Kidney (tissue), 14 donors: Measurements from ENCODE around the gene PRKN. TPM values are rescaled to one million over a fixed set of nuclear protein-coding genes. Genes with fewer than 3 reads are reported as not detected.

ENCODE experiments used
- DNase-seq, 5 donors: peaks; one replicate each; pipeline ENCODE4 v3.0.0-alpha.2; 2013 to 2020
- FAIRE-seq: peaks from 2 replicates; lab custom pipeline; 2012; peaks lifted over from hg19 to GRCh38; lab: Jason Lieb, UNC
- H3K27ac ChIP-seq, 2 donors: one replicate each; pipeline ENCODE4 v1.7.0; 2013; ENCODE audit warnings: low read depth in 2 of 2, low read length in 2 of 2, inconsistent platforms in 1 of 2
- H3K27me3 ChIP-seq: one replicate; pipeline ENCODE4 v1.7.1; 2013; ENCODE audit warnings: low read length, inconsistent platforms; ENCODE audit not compliant: control insufficient read depth, insufficient read depth
- H3K36me3 ChIP-seq, 3 donors: one replicate each; pipeline versions ENCODE4 v1.7.0 to v1.7.1; 2013; ENCODE audit warnings: low read length in 3 of 3, control low read depth in 1 of 3, inconsistent platforms in 1 of 3; ENCODE audit not compliant: insufficient read depth in 3 of 3, control insufficient read depth in 2 of 3
- H3K4me1 ChIP-seq, 3 donors: one replicate each; pipeline versions ENCODE4 v1.7.0 to v1.7.1; 2013; ENCODE audit warnings: low read length in 3 of 3, inconsistent platforms in 1 of 3, low read depth in 1 of 3; ENCODE audit not compliant: control insufficient read depth in 2 of 3, insufficient read depth in 2 of 3
- H3K4me3 ChIP-seq, 3 donors: one replicate each; pipeline versions ENCODE4 v1.7.0 to v1.8.1; 2013; ENCODE audit warnings: low read length in 3 of 3, control low read depth in 1 of 3, inconsistent platforms in 1 of 3
- H3K9ac ChIP-seq, 3 donors: one replicate each; pipeline versions ENCODE4 v1.7.0 to v1.7.1; 2013; ENCODE audit warnings: low read length in 3 of 3, control low read depth in 1 of 3, inconsistent platforms in 1 of 3
- H3K9me3 ChIP-seq, 3 donors: one replicate each; pipeline versions ENCODE4 v1.7.0 to v1.7.1; 2013; ENCODE audit warnings: low read length in 3 of 3, control low read depth in 1 of 3, inconsistent platforms in 1 of 3; ENCODE audit not compliant: control insufficient read depth in 2 of 3, insufficient read depth in 1 of 3
- intact Hi-C: fragments of 100-400 bp; cut with DNase I; formaldehyde crosslinking; loops from one replicate; pipeline ENCODE4 v1.11.1; 2022
- polyA plus RNA-seq: library from polyadenylated mRNA; stranded (reverse); fragments of 350-450 nt; fragmentation: Illumina TruSeq; extraction: RNeasy Lipid Tissue Mini Kit (QIAGEN cat#74804); gene quantifications from one replicate; pipeline ENCODE4 v1.2.3, GENCODE V29; 2014; ENCODE audit warnings: low read depth, low replicate concordance; ENCODE audit not compliant: insufficient read depth
- total RNA-seq: library from RNA; stranded (reverse); fragmentation: NEBNext Ultra II Directional; extraction: Animal tissue kit (Norgen Biotek cat#: 25700); gene quantifications from one replicate; pipeline ENCODE4 v1.2.1, GENCODE V29; 2021
- TF ChIP-seq, protein P1 (sequence below): IDR thresholded peaks from 3 replicates; pipeline ENCODE4 v1.5.1; 2012; ENCODE audit warnings: mild to moderate bottlenecking, moderate library complexity, borderline replicate concordance; ENCODE audit not compliant: insufficient read depth; ENCODE audit errors: extremely low read depth
- donor health status: control.
- donor health status: control.
- donor health status: control.
- donor health status: control.
- donor health status: control.
- donor health status: DM: yes; HTN: yes; CAD: no.
- donor health status: Normal renal cell carcinoma (clear cell type).

Gene PRKN
- total and polyA plus RNA-seq, 2 donors from 2014 or later: 8.6 to 10.4 TPM

DNA sequence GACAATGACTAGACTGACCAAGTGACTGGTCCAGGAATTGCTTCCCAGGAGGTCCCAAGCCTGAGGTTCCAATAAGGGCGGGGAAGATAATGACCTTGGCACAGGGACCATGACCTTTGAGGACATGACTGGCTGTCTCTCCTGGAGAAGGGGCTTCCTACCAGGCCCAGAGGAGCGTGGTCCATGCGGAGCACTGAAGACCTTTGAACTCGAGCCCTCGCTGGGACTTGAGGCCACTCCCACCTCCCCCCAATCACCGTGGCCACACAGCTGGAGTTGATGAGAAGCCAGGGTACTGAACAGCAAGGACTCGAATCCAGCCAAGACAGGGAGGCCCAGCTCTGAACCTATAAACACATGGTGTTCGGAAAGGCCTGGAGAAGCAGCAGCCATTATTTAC is 677.0 kb downstream of the PRKN start:
- Histone ChIP-seq H3K9ac (no peak overlapping the region), H3K36me3 (no peaks in the 10 kb centered on the region), H3K27ac (no peak overlapping the region), H3K27me3 (no peaks in the 10 kb centered on the region), H3K4me3 (no peak overlapping the region), H3K9me3 (no peaks in the 10 kb centered on the region), H3K4me1 (no peaks in the 10 kb centered on the region)
- intact Hi-C loops: no loop called here
- TF ChIP-seq, protein P1, sequence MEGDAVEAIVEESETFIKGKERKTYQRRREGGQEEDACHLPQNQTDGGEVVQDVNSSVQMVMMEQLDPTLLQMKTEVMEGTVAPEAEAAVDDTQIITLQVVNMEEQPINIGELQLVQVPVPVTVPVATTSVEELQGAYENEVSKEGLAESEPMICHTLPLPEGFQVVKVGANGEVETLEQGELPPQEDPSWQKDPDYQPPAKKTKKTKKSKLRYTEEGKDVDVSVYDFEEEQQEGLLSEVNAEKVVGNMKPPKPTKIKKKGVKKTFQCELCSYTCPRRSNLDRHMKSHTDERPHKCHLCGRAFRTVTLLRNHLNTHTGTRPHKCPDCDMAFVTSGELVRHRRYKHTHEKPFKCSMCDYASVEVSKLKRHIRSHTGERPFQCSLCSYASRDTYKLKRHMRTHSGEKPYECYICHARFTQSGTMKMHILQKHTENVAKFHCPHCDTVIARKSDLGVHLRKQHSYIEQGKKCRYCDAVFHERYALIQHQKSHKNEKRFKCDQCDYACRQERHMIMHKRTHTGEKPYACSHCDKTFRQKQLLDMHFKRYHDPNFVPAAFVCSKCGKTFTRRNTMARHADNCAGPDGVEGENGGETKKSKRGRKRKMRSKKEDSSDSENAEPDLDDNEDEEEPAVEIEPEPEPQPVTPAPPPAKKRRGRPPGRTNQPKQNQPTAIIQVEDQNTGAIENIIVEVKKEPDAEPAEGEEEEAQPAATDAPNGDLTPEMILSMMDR: no peak
- DNase-seq: peak in 1 of 5 donors; percentile 51
- FAIRE-seq: no peak

DNA sequence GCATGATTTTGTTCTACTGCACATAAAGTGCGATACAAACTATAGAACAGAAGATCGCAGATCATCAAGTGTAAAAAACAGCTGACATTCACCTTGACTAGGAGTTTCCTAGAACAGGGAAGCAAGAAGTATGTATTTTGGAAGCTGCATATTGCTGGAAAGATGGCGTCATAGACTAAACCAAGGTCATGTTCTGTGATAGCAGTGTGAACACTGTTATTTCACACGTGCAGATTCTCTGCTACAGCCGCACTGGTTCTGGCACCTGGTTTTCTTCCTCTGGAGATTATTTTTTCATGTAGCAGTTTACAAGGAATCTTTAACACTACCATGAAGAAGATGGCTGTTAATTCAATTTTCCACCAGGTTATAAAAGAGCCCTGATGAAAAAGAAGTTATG is 681.2 kb downstream of the PRKN start:
- Histone ChIP-seq H3K4me3 (no peak overlapping the region), H3K4me1 (no peaks in the 10 kb centered on the region), H3K9me3 (no peaks in the 10 kb centered on the region), H3K9ac (no peak overlapping the region), H3K36me3 (no peaks in the 10 kb centered on the region), H3K27ac (no peak overlapping the region), H3K27me3 (no peaks in the 10 kb centered on the region)
- FAIRE-seq (no peak), DNase-seq (no peak)
- intact Hi-C loops: no loop called here
- TF ChIP-seq, protein P1: no peak

DNA sequence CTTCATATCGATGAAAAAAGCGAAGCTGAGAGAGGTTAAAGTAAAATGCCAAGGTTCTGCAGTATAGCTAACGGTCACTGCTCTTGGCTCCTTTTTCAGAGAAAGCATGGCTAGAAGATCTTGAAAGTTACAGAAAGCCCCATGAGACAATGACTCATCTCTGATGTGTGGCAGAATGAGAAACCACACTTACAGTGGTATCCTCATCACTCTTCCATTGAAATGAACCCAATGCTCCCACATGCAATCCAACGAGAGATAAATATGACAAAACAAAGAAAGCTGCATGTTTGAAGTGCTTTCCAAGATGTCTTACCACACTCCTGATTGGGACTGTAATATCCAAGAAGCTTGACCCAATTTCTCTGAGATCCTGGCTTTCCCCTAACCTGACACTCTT is 694.9 kb downstream of the PRKN start:
- Histone ChIP-seq H3K4me1 (no peaks in the 10 kb centered on the region), H3K9me3 (no peaks in the 10 kb centered on the region), H3K4me3 (no peak overlapping the region), H3K36me3 (no peaks in the 10 kb centered on the region), H3K27me3 (no peaks in the 10 kb centered on the region), H3K9ac (no peak overlapping the region), H3K27ac (no peak overlapping the region)
- intact Hi-C loops: no loop called here
- TF ChIP-seq, protein P1: no peak
- DNase-seq (no peak), FAIRE-seq (no peak)

DNA sequence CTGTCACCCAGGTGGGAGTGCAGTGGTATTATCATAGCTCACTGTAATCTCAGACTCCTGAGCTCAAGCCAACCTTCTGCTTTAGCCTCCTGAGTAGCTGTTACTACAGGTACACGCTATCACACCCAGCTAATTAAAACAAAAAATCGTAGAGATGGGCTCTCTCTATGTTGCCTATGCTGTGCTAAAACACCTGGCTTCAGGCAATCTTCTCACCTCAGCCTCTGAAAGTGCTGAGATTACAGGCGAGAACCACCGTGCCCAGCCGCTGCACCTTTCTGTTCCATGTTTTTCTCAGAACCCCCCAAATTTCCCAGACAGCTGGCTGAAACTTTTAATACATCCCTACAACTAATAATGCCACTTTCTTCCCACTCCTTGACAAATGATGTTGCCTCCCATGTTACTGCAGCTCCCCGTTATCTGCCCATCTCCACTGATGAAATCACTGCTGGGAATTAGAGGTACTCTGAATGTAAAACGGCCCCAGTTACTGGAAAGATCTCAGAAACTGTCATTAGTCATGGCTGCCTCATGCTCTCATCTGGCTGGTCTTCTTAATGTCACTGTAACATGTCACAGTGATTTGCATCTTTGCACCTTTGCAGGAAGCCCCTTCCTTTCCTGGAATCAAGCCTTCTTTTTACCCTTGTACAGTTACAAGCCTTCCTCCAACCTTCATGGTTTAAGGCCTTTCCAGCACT is 697.5 kb downstream of the PRKN start:
- TF ChIP-seq, protein P1: no peak
- H3K9ac ChIP-seq: no peak overlapping the region
- intact Hi-C loops: no loop called here
- no peak overlapping the region for H3K4me3 ChIP-seq
- H3K4me1 ChIP-seq: no peaks in the 10 kb centered on the region
- no peak for FAIRE-seq
- no peaks in the 10 kb centered on the region for H3K36me3 ChIP-seq
- DNase-seq: no peak
- no peak overlapping the region for H3K27ac ChIP-seq
- no peaks in the 10 kb centered on the region for H3K9me3 ChIP-seq
- H3K27me3 ChIP-seq: no peaks in the 10 kb centered on the region
